Tibial artery (tissue), 4 donors: Measurements from ENCODE around the gene LOXL1.

ENCODE experiments used
- DNase-seq, 2 donors: peaks; one replicate each; pipeline ENCODE4 v3.0.0-alpha.2; 2019
- H3K27ac ChIP-seq, 2 donors: fragments of 200-600 bp; sonication (generic) in 1 of 2; 1 replicate in 1 of 2; 2 replicates in 1 of 2; pipeline ENCODE4 v1.5.1; 2018 to 2019; ENCODE audit warnings: mild to moderate bottlenecking in 1 of 2
- H3K27me3 ChIP-seq, 2 donors: fragments of 200-600 bp; sonication (generic) in 1 of 2; one replicate each; pipeline versions ENCODE4 v1.5.1 to v1.6.0; 2016 to 2019
- H3K36me3 ChIP-seq, 3 donors: fragments of 200-600 bp; sonication (generic) in 2 of 3; one replicate each; pipeline ENCODE4 v1.5.1; 2016 to 2019; ENCODE audit warnings: mild to moderate bottlenecking in 2 of 3
- H3K4me1 ChIP-seq, 4 donors: fragments of 200-600 bp; sonication (generic) in 2 of 4; 1 replicate in 3 of 4; 2 replicates in 1 of 4; pipeline ENCODE4 v1.5.1; 2016 to 2019
- H3K4me3 ChIP-seq, 2 donors: fragments of 200-600 bp; sonication (generic) in 1 of 2; 1 replicate in 1 of 2; 2 replicates in 1 of 2; pipeline ENCODE4 v1.5.1; 2018 to 2019; ENCODE audit warnings: mild to moderate bottlenecking in 2 of 2
- H3K9me3 ChIP-seq, 3 donors: fragments of 200-600 bp; sonication (generic) in 1 of 3; one replicate each; pipeline ENCODE4 v1.5.1; 2016 to 2019
- intact Hi-C: fragments of 100-400 bp; cut with DNase I; formaldehyde crosslinking; loops from one replicate; pipeline ENCODE4 v1.15.0; 2023; ENCODE audit warnings: low total_unique reads
- TF ChIP-seq, protein P1 (sequence below), 2 experiments: fragments of 200-600 bp in 1 of 2; fragments of 450-650 bp in 1 of 2; IDR thresholded peaks; one replicate each; pipeline ENCODE4 v1.5.1; 2017 to 2019; ENCODE audit warnings: antibody characterized with exemption in 2 of 2, mild to moderate bottlenecking in 1 of 2, moderate library complexity in 1 of 2

LOXL1 gene

GRCh38 chr15:73987250-73987649 is 61.0 kb downstream of the LOXL1 start:
- Histone ChIP-seq H3K4me1 (peaks cover 3 to 81% (median 59%) of the 10 kb centered on the region in 4 donors), H3K27me3 (no peaks in the 10 kb centered on the region), H3K4me3 (no peak overlapping the region), H3K27ac (peak overlapping the region in 1 of 2 donors; percentile 20), H3K9me3 (no peaks in the 10 kb centered on the region), H3K36me3 (peaks cover 0 to 48% (median 13%) of the 10 kb centered on the region in 3 donors)
- intact Hi-C loops = no loop called here
- TF ChIP-seq, protein P1, sequence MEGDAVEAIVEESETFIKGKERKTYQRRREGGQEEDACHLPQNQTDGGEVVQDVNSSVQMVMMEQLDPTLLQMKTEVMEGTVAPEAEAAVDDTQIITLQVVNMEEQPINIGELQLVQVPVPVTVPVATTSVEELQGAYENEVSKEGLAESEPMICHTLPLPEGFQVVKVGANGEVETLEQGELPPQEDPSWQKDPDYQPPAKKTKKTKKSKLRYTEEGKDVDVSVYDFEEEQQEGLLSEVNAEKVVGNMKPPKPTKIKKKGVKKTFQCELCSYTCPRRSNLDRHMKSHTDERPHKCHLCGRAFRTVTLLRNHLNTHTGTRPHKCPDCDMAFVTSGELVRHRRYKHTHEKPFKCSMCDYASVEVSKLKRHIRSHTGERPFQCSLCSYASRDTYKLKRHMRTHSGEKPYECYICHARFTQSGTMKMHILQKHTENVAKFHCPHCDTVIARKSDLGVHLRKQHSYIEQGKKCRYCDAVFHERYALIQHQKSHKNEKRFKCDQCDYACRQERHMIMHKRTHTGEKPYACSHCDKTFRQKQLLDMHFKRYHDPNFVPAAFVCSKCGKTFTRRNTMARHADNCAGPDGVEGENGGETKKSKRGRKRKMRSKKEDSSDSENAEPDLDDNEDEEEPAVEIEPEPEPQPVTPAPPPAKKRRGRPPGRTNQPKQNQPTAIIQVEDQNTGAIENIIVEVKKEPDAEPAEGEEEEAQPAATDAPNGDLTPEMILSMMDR (IDR thresholded peaks at IDR 0.05) = no peak
- DNase-seq = no peak

DNA sequence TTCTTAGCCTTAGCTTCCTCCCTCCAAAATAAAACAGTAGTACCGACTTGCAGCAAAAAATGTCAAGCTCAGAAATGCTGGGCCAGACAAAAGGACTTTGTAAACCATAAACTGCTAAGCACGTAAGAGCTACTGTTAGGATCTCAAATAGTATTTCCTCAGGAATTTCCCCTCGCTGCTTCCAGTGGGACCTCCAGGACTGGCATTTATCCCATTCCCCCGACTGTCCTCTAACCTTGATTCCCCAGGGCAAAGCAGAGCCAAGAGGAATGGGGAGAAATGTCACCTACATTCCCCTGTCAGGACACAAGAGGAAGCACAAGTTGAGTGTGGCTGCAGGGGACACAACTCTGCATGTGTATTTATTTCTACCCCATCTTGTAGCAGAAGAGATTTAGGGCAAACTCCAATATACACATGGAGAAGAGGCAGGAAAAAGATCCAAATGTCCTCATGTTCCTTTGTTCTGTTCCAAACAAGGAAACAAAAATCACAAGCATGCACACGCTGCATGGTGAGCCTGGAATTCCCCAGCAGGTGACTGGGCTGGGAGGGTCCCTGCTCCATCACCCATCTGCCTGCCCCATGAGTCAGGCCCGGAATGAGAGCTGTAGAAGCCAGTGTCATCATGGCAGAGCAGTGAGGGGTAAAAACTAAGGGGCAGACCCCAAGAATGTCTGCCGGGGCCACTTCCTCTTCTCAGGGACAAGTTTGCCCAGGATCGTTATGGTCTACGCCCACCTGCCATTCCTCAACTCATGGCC is 61.6 kb downstream of the LOXL1 start:
- Histone ChIP-seq H3K4me1 (peaks cover 3 to 80% (median 59%) of the 10 kb centered on the region in 4 donors), H3K9me3 (no peaks in the 10 kb centered on the region), H3K36me3 (peaks cover 0 to 48% (median 13%) of the 10 kb centered on the region in 3 donors), H3K27ac (peak overlapping the region in 1 of 2 donors; percentile 20), H3K27me3 (no peaks in the 10 kb centered on the region), H3K4me3 (no peak overlapping the region)
- TF ChIP-seq, protein P1 (IDR thresholded peaks at IDR 0.05) = no peak
- intact Hi-C loops = no loop called here
- DNase-seq = no peak

- Histone ChIP-seq H3K9me3 (no peaks in the 10 kb centered on the region), H3K4me1 (peaks cover 3 to 78% (median 59%) of the 10 kb centered on the region in 4 donors), H3K36me3 (peaks cover 0 to 48% (median 13%) of the 10 kb centered on the region in 3 donors), H3K4me3 (no peak overlapping the region), H3K27ac (peak overlapping the region; percentile 79 to 85), H3K27me3 (no peaks in the 10 kb centered on the region)
- intact Hi-C loops = no loop called here
- DNase-seq = no peak
- TF ChIP-seq, protein P1 (IDR thresholded peaks at IDR 0.05) = no peak
Measured at GRCh38 chr15:73988445-73988969, 62.2 kb downstream of the LOXL1 start.

DNA sequence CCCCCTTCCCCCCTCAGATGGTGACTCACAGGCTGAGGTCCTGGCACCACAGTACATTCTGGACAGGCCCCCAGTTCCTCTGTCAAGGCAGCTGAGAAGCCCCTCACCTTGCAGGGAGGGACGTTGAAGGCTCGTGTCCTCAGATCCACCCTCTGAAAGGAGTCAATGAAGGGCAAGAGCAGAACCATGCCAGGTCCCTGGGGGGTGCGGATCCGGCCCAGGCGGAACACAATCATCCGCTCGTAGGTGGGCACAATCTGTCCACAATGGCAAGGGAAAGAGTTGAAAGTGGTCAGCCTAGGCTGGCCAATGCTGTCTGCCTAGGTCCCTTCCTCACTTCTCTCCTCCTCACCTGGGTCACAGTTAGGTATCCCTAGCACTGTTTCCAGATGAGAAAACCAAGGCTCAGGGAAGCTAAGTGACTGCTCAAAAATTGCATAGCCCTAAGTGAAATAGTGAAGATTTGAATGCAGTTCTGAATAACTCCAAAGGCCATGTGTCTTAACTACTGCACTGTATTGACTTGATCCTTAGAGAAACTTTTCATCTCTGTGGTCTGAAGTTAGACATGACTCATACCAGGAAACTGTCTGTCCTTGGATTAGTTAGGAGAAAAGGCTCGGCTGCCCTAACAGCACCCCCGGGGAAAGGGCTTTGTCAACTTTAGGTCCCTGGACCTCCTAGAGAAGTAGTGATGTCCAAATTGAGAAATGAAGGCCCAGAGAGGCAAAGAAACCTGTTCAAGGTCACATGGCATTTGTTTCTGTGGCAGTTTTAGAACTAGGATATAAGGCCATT is 62.9 kb downstream of the LOXL1 start:
- H3K4me1 ChIP-seq = peaks cover 1 to 78% (median 59%) of the 10 kb centered on the region in 4 donors
- intact Hi-C loops = no loop called here
- peak overlapping the region; percentile 79 to 85 for H3K27ac ChIP-seq
- TF ChIP-seq, protein P1 (IDR thresholded peaks at IDR 0.05) = no peak
- H3K4me3 ChIP-seq = no peak overlapping the region
- no peaks in the 10 kb centered on the region for H3K9me3 ChIP-seq
- H3K36me3 ChIP-seq = peaks cover 0 to 48% (median 13%) of the 10 kb centered on the region in 3 donors
- DNase-seq = no peak
- H3K27me3 ChIP-seq = no peaks in the 10 kb centered on the region

DNA sequence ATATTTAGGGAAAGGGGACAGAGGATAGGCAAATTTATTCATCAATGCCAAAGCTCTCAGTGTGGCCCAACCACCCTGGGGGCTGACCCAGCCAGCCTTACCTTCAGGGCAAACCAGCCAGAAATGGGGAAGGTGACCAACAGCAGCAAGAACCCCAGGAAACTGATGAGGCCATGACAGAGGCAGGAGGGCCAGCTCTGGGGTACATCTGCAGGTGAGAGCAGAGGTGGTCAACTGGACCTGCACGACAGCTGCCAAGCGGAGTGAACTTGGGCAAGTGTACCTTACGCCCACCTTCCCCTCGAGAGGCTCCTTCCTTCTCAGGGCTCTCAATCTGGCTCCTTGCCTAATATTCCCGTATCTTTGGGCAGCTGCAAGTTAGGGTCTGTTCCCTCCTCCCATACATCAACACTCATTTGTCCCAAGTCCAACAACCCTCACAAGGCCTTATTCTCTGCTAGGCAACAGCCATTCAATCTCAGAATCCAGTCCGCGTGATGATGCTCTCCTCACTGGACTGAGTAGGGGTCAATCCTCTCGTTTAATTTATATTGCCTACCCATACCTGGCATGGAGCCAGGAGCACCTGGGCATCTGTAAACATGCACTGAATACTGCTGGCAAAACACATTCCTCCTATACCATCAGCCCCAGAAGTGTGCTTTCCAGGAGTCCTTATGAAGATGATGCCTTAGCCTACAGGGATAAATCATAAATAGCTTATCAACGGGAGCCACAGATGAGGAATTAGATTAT is 64.2 kb downstream of the LOXL1 start:
- TF ChIP-seq, protein P1 (IDR thresholded peaks at IDR 0.05) = no peak

More for the DNA sequence above, 64.2 kb downstream of the LOXL1 start:
- no peaks in the 10 kb centered on the region for H3K9me3 ChIP-seq
- intact Hi-C loops = no loop called here
- no peaks in the 10 kb centered on the region for H3K27me3 ChIP-seq
- peak overlapping the region in 1 of 2 donors; percentile 77 for H3K4me3 ChIP-seq
- no peak for DNase-seq
- peak overlapping the region; percentile 79 to 85 for H3K27ac ChIP-seq
- peaks cover 0 to 38% (median 7%) of the 10 kb centered on the region in 3 donors for H3K36me3 ChIP-seq
- H3K4me1 ChIP-seq = peaks cover 0 to 72% (median 53%) of the 10 kb centered on the region in 4 donors
